ENCODE data around the gene KIAA0753.

The KIAA0753 gene

DNA sequence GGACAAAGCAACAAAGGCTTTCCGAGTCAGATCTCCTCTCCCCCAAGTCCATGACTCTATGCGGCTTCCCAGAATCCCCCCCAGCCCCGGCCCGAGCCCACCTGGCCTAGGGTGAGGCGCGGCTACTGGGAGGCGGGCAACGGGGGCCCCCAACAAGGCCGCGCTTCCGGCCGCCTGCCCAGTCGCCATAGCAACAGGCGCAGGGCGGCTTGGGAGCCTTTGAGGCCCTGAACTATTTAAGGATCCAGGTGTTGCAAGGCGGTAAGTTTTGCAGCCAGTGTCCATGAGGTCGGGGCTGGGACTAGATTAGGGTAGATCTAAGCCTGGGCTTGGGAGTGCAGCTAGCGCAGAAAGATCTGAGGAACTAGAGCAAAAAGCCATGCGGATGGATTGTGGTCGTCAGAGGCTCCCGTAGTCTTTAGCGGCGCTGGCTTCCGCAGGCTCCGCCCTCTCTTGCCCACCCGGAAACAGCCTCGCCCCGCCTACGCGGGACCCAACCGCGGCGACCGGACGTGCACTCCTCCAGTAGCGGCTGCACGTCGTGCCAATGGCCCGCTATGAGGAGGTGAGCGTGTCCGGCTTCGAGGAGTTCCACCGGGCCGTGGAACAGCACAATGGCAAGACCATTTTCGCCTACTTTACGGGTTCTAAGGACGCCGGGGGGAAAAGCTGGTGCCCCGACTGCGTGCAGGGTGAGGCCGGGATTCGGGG is at the start of gene KIAA0753, which contains the start of gene TXNDC17:
KIAA0753 (minus strand) TSS at position 176 of the 711 bp plus-strand sequence. CDS start 5,608 bp downstream, outside the sequence.
TXNDC17 (plus strand) TSS at position 525 of the 711 bp plus-strand sequence; CDS start at position 548, 23 bp downstream.
- peak; percentile 96 for DNase-seq

DNA sequence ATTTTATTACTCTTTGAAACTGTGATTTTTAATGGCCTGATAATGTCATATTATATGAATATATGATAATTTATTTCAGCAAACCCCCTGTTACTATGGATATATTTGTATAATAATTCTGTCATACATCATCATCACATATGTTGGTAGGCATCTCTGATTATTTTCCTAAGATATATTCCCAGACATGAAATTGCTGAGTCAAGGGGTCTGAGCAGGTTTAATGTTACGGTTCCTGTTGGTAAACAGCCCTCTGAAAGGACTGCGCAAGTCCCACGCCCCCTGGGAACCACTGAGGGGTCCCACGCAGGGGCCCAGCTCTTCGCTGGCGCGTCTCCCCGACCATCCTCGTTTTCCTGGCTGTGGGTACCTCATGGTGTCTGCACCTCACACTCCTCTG is 48.4 kb upstream of the KIAA0753 start:
- no peak for DNase-seq

DNA sequence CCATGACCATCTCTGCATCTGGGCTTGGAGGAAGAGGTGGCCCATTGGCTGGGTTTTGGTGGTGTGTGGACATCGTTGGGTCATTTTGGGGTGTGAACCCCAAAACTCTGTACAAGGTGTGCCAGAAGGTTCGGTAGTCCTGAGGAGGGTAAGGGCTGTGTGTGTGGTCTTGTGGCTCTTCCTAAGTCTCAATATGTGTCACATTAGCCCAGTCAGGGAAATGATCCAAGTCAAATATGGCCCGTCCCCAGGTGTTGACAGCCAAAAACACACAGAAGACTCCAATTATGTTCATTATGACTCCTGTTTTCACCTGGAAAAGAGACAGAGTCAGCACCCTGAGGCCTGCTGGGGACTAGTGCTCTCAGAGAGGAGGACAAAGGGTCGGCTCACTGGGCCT is 45.5 kb upstream of the KIAA0753 start:
- no peak for DNase-seq

DNA sequence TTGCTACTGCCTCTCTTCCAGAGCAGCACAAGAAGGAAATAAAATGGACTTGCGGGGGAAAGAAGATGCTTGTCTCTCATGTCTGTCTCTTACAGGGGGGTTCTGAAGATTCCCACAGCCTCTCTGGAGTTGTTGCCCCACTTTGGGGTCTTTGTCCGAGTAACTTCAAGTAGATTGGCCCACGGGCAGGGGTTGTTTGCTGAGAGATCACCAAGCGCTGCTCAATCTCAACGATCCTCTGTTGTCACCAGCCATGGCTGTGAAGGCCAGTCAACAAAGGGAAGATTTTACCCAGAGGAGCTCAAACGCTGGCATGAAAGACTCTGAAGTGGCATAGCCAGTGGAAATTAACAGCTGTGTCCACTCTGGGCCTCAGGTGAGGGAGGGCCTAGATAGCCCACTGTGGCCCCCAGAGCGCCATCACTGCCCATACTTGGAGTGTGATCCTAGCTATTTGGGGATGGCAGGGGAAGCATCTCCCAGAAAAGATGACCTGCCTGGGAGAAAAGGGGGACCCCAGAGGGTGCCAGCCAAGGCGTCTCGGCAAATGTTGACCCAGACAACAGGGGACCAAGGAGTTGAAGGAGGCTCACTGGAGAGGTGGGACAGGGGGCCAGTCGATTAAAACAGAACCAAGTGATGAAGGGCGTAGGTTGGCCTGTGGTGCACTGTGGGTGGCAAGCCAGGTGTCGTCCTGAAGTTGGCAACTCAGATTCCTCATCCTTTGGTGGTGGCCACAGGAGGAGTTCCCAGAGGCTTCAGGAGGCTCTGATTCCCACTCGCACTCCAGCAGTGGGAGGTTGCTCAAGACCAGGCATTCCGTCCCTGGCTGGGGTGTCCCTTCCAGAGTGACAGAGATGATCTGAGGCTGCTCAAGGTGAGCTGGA is 44.6 kb upstream of the KIAA0753 start:
- no peak for DNase-seq

DNA sequence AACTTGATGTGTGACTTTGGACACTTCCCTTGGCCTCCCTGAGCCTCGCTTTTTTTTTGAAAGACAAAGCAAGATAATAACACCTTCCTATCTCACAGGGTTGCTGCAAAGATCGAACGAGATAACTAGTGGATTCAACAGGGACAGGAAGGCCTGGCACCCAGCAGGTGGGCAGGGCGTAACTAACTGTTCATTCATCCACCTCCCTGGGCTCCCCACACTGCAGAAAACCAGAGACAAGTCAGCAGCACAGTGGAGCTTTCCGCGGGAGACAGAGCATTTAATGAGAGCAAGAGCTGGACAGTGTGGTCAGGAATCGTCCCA is 43.9 kb upstream of the KIAA0753 start:
- DNase-seq: no peak

DNA sequence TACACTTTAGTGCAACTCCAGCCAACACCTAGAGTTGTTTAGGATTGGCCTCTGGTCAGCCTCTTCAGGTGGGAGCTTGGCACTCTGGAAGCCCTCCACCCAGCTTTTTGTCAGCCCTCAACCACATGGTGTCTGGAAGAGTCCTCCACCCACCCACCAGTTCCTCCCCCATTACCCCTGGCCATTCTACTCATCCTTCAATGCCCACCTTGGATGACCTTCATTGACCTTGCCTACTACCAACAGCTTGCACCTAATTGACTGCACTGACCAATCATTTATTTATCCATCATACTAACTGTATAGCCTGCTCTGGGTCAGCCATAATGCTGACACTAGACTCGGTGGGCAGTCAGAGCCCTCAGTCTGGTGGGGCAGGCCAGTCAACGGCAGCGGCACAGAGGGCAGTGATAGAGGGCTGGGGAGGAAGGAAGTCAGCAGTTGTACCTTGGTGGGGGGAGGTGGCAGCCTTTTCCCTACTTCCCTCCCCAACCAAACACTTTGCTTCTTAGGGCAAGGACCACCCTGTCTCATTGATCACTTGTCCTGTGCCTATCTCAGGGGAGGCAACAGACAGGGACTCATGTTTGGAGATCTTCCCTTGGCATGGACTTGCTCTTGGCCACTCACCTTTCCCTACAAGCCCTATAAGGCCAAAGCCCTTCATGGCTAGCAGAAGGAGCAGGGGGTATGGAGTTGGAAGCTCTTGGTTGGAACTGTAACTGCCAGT is 43.4 kb upstream of the KIAA0753 start:
- no peak for DNase-seq

DNA sequence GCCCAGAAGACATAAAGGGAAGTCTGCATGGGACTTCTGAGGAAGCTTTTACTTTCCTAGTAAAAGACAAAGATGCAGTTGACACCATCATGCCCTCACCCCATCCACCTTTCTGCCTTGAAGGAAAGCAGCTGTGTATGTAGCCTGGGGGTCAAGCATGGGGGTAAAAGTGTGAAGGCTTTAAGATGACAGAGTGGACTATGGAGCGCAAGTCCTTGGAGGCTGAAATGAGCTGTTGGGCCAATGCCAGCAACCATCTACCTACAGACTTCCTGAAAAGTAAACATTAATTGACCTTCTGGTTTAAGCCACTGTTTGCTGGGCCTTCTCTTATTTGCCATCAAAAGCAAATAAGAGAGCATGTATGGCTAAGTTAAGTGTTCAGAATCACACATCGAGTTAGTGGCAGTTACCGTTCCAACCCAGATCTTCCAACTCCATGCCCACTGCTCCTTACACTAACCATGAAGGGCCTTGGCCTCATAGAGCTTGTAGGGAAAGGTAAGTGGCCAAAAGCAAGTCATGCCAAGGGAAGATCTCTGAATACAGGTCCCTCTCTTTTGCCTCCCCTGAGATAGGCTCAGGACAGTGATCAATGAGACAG is 42.7 kb upstream of the KIAA0753 start:
- no peak for DNase-seq

DNA sequence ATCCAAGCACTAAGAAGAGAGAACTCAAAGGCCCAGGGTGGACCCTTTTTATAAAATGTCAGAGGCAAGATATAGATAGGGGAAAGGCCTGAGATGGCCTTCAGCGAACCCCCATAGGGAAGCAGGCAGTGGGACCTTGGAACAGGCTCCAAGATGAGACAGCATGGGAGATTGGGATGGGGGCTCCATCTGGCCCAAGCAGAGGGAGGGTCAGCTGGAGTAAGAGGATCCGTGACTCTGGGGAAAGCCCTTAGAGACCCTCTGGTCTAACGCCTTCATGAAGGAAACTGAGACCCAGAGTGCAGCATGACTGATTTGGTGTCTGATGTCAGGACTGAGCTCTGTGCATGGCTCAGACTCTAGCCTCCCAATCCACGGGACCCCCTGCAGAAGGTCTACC is 41.8 kb upstream of the KIAA0753 start:
- no peak for DNase-seq

DNA sequence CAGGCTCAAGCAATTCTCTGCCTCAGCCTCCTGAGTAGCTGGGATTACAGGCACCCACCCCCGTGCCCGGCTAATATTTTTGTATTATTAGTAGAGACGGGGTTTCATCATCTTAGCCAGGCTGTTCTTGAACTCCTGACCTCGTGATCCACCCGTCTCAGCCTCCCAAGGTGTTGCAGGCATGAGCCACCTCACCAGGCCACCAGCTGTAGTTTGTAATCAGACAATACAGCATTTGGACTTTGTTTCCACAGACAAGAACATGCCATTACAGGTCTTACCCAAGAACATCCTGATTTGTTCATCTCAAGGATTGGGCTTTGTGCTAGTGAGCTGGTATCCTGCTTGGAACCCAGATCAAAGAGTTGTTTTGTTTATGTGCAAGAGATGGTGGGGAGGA is 41.2 kb upstream of the KIAA0753 start:
- DNase-seq: no peak

DNA sequence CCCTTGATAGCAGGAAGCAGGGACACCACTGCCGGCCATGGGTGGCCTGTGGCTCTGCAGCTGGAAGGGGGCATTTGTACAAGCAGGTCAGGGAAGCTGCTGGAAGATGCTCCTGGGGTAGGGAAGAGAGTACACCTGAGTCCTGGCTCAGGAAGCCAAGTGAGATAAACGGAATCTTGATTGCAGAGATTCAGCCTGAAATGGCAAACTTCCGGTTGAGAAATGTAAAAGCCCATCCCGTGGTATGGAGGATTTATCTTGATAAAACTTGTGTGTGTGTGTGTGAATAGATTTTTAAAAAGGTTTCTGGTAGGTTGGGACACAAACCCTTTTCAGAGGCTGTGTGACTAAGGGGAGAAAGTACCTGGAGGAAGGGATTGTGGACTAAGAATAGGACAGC is 40.7 kb upstream of the KIAA0753 start:
- no peak for DNase-seq

DNA sequence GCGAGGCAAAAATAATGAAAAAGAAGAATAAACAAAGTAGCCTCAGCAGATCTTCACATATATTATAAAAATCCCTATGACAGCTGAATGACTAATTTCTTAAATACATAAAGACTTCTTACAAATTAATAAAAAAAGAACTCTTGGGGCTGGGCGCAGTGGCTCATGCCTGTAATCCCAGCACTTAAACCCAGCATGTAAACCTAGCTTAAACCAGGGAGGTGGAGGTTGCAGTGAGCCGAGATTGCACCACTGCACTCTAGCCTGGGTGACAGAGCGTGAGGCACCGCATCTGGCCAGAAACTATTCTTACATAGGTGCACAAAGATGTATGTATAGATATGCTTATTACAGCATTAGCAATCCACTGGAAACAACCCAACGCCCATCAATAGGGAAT is 38.7 kb upstream of the KIAA0753 start:
- no peak for DNase-seq

DNA sequence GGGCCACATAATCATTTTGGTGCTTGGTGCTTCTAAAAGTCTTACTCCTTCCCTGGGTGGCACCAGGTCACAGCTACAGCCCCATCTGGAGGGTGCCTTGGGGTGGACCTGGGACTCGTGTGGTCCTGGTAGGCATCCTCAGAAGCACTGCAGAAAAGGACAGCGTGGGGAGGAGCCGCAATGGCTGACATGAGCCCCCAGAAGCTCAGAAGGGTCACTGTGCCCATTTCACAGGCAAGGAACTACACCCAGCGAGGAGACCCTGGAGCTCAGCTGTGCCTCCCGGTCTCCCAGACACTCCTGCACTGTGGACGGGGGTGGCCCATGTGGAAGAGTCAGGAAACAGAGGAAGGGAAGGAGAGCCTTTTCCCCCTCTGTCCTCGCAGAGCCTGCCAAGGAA is 37.4 kb upstream of the KIAA0753 start:
- DNase-seq: no peak

DNA sequence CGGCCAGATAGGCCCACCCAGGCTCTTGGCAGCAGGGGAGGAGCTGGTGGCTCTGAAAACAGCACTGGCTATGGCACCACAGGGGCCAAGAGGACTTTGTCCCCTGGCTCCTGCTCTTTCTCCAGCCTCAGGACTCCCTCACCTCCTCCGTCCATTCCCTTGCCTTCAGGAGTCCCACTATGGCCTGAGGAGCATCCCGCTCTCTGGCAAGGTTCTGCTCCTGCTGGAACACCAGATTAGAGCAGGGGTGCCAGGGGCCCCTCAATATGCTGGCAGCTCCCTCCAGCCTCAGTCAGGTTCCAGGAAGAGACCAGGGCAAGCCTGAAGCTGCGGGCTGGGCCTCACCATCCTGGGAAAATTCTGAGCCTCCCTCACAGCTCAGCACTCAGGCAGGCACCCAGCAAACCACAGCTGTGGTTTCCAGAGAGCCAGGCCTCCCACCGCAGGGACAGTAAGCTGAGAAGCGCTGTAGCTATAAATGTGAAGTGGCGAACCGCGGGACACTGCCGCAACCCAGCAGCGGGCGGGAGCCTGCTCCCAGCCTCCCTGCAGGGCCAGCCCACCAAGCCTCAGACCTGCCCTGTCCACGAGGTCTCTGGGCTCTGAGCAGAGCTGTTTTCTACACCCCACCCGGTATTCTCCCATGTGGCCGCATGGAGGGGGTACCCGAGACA is 36.8 kb upstream of the KIAA0753 start:
- DNase-seq: no peak

DNA sequence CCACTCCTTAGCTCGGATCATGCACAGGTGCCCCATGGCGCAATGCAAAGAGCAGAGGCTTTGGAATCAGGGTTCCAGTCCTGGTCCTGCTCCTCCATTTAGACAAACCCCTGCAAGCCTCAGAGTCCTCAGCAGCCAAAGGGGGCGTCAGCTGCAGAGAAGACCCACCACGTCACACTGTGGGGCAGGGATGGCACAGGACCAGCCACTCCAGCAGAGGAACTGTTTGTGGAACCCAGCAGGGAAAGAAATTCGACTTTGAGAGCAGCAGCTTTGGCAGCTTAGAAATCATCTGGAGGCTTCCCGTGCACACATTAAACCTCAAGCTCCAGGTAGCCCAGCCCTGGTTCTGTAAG is 36.3 kb upstream of the KIAA0753 start:
- DNase-seq: no peak

DNA sequence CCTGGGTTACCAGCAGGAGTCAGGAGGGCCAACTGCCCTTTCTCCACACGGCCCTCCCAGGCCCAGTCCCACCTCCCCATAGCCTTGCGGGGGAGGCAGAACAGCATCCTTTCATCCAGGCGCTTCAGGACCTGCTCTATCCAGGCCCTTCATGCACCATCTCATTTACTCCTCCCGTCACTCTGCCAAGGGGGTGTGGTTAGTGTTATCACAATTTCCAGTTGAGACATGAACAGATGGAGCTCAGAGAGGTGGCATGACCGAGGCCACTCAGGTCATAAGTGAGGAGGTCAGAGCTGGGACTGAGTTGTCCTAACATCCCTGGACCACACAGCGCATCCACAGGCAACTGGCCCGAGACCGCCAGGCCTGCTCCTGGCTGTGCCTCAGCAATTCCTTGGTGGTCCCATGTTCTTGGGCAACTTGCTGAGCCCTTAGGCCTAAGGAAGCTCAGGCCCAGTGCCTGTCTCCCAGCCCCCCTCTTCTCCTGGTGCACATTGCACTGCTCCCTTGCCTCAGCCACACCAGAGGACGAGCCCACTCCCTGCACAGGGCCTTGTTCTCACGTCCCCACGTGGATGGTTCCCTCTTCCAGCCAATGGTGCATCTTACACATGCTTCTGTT is 34.8 kb upstream of the KIAA0753 start:
- DNase-seq: no peak

DNA sequence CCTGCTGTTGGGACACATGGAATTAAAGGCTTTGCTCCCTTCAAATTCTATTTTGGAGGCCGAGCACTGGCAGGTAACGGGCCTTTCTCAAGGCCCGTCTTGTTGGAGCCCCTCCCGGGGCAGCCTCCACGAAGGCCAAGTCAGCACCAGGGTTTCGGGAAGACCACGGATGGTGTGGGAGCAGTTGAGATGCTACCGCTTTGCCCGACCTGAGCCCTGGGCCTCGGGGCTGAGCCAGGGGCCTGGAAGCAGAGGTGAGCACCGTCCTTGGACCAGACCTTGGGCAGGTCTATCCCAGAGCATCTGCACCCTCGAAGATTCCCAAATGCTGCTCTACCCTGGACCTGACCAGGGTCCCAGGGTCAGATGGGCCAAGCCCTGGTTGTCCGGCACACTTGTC is 34.1 kb upstream of the KIAA0753 start:
- no peak for DNase-seq

DNA sequence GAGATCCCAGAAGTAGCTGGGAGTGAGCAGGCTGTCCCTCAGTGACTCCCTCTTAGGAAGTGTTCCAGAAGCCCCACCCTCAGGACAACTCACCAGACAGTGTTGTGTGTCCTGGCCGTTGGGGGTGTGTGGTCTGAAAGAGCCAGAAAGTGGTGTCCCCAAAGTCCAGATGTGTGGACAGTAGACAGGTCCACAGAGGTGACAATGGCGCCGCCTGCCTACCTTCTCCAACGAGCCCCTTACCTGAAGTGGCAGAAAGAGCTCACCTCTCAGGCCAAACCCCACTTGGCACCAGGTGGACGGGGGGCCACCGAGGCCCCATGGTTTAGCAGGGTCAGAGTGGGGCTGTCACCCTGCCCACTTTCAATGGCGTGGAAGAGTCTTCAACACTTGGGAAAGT is 30.9 kb upstream of the KIAA0753 start:
- DNase-seq: no peak

DNA sequence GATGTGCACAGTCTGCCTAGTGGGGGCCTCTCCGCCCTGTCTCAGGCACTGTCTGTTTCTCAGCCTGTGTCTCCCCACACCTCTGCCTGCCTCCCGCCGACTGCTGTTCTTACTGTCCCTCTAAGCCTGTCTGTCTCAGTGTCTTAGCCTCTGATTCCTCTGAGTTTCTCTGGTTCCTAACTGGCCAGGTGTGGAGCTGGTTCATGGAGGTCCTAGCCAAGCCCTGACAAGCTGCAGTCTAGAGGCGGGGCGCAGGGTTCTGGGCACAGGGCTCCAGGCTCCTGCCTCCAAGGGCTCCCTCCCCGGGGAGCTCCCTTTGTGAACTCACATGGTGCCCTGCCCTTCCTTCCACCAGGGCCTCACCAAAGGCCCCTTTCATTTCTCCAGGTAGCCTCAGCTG is 30.5 kb upstream of the KIAA0753 start:
- DNase-seq: no peak

DNA sequence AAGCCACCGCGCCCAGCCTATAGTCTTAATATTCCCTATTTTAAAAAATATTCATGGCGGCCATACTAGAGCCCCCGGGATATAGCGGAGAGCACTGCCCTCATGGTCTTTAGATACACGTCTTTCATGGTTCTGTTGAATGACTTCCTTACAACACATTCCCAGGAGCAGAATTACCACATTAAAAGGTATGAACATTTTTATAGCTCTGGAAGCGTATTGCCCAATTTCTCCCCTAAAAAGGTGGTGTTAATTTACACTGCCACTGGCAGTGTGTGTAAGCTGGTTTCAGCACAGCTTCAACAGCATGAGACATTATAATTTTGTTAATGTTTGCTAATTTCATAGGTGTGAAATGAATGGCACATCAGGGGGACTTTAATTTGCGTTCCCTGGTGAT is 30.1 kb upstream of the KIAA0753 start:
- no peak for DNase-seq

DNA sequence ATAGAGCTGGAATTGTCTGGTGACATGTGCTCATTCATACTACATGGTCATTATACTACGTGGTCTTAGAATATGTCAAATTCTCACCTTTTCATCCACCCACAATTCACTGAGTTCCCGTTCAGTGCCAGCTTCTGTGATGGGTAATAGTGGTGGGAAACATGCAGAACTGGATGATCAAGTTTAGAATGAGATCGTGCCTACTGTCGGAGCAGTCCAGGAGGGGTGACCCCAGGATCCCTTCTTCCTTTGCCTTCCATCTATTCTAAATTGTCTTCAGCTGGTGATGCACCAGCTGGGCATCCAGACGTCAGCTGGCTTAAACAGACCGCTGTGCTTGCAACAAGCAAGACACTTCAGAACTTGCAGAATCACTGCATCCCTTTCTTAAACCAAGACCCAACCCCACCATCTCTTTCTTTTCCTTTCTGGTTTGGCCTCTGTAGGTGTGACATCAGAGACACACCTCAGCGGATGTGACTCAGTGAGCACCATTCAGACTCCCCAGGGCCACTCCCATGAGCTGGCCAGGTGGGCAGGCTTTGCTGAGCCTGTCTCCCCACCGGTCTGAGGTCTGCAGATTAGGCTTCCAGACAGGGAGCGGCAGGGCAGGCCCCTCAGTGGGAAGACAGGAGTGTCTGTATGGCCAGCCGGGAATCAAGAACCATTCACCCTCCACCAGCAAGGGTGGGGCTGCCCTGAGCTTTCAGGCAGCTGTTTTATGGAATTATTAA is 29.1 kb upstream of the KIAA0753 start:
- no peak for DNase-seq

DNA sequence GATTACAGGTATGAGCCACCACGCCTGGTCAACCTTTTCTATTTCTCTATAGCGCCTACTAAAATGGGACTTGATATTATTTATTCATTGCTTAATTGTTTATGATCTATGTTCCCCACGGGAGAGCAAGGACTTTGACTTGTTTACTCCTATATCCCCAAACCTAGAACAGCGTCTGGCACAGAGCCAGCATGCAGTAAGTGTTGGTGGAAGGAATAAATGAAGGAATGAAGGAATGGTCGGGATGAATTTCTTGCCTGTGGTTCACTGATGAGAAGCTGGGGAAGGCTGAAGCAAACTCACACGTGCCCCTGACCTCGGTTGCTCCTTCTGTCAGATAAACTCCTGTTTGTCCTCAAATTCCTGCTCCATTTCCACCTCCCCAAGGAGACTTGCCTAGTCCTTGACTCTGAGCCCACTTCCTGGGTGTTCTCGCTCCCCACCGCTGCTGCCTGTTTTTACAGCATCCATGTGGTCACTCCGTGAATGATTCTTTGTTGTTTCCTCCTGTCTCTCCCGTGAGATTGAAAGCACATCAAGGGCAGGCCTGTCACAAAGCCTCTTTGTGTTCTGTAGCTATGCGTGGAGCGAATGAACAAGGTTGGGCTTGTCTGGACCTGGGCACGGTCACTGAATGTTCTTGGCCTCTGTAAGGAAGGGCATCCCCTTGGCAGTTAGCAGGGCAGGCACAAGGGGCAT is 28.4 kb upstream of the KIAA0753 start:
- no peak for DNase-seq
